ENCODE data around the gene ZC3H18.

ZC3H18 gene

DNA sequence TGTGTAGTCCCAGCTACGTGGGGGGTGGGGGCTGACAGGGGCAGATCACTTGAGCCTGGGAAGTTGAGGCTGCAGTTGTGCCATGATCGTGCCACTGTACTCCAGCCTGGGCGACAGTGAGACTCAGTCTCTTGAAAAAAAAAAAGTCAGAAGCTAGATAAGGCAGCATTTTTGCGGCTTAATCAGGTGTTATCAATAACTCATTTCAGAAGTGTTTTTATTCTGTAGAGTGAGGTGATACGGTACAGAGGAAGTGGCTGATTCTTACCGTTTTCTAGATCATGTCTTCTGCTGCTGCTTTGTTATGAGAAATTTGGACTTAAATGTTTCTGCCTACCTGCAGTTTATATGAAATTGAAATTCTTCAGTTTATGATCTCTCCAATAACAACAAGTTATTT, 18.6 kb downstream of the ZC3H18 start:
- no peaks in the 10 kb centered on the region for H4K20me1 ChIP-seq (ENCODE audit: insufficient read depth)
- no peak overlapping the region for H2AFZ ChIP-seq (ENCODE audit: low read depth)
- H3K4me3 ChIP-seq (IDR thresholded peaks at IDR 0.05; ENCODE audit: insufficient read depth, low read depth, low read length): no peak overlapping the region
- no peaks in the 10 kb centered on the region for H3K4me1 ChIP-seq (ENCODE audit: low read depth, poor library complexity, severe bottlenecking)
- H3K9ac ChIP-seq: no peak overlapping the region
- H3K27ac ChIP-seq: no peak overlapping the region
- H3K27me3 ChIP-seq (ENCODE audit: insufficient read depth, low read depth): no peaks in the 10 kb centered on the region
- no peak overlapping the region for H3K4me2 ChIP-seq
- no peak for TF ChIP-seq CTCF (conservative IDR thresholded peaks at IDR 0.05; ENCODE audit: low read depth, low read length)
- no peaks in the 10 kb centered on the region; the same call in 1 of the 2 replicates for H3K36me3 ChIP-seq (ENCODE audit: insufficient read depth)
- H3K79me2 ChIP-seq (ENCODE audit: insufficient read depth, low read depth): peaks cover 31% of the 10 kb centered on the region; the same call in 1 of the 2 replicates

DNA sequence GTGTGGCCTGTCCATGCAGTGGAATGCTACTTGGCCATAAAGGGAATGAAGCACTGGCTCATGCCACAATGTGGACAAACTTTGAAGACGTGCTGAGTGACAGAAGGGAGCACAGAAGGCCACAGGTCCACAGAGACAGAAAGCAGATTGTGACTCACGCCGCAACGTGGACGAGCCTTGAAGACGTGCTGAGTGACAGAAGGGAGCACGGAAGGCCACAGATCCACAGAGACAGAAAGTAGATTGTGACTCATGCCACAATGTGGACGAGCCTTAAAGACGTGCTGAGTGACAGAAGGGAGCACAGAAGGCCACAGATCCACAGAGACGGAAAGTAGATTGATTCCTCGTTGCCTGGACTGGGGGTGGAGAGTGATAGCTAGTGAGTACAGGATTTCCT, 19.2 kb downstream of the ZC3H18 start:
- Histone ChIP-seq H3K4me2 (no peak overlapping the region), H3K27ac (no peak overlapping the region), H3K36me3 (ENCODE audit: insufficient read depth) (no peaks in the 10 kb centered on the region; the same call in 1 of the 2 replicates), H3K4me1 (ENCODE audit: low read depth, poor library complexity, severe bottlenecking) (no peaks in the 10 kb centered on the region), H3K4me3 (IDR thresholded peaks at IDR 0.05; ENCODE audit: insufficient read depth, low read depth, low read length) (no peak overlapping the region), H2AFZ (ENCODE audit: low read depth) (no peak overlapping the region), H4K20me1 (ENCODE audit: insufficient read depth) (no peaks in the 10 kb centered on the region), H3K79me2 (ENCODE audit: insufficient read depth, low read depth) (peaks cover 27% of the 10 kb centered on the region; the same call in 1 of the 2 replicates), H3K27me3 (ENCODE audit: insufficient read depth, low read depth) (no peaks in the 10 kb centered on the region), H3K9ac (no peak overlapping the region)
- no peak for TF ChIP-seq CTCF (conservative IDR thresholded peaks at IDR 0.05; ENCODE audit: low read depth, low read length)

- no peak overlapping the region for H3K4me2 ChIP-seq
- H3K27ac ChIP-seq: no peak overlapping the region
- TF ChIP-seq CTCF (conservative IDR thresholded peaks at IDR 0.05; ENCODE audit: low read depth, low read length): no peak
These were observed 21.4 kb downstream of the ZC3H18 start for GRCh38 chr16:88591577-88592021.

DNA sequence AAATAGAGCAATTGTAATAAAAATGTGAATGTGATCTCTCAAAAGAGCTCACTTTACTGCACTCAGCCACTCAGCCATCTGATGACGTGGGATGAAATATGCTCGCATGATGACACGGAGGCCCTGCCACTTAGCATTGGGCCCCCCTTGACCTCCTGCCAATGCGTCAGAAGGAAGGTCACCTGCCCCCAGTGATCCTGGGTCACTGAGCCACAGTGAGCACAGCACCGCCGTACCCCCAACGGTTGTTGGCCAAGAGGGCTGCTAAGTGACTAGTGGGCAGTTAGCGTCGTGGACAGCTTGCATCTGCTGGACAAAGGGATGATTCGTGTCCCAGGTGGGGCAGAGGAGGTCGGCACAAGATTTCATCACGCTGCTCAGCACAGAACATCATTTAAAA, 22.9 kb downstream of the ZC3H18 start:
- Histone ChIP-seq H3K27ac (no peak overlapping the region), H3K4me3 (IDR thresholded peaks at IDR 0.05; ENCODE audit: insufficient read depth, low read depth, low read length) (no peak overlapping the region), H3K4me2 (no peak overlapping the region), H3K9ac (no peak overlapping the region), H3K36me3 (ENCODE audit: insufficient read depth) (no peaks in the 10 kb centered on the region; the same call in 1 of the 2 replicates), H2AFZ (ENCODE audit: low read depth) (no peak overlapping the region), H4K20me1 (ENCODE audit: insufficient read depth) (no peaks in the 10 kb centered on the region), H3K4me1 (ENCODE audit: low read depth, poor library complexity, severe bottlenecking) (peaks cover 28% of the 10 kb centered on the region), H3K79me2 (ENCODE audit: insufficient read depth, low read depth) (peaks cover 25% of the 10 kb centered on the region; the same call in 1 of the 2 replicates), H3K27me3 (ENCODE audit: insufficient read depth, low read depth) (no peaks in the 10 kb centered on the region)
- no peak for TF ChIP-seq CTCF (conservative IDR thresholded peaks at IDR 0.05; ENCODE audit: low read depth, low read length)

More at GRCh38 chr16:88591577-88592021, 21.4 kb downstream of the ZC3H18 start:
- Histone ChIP-seq H2AFZ (ENCODE audit: low read depth) (no peak overlapping the region), H3K27me3 (ENCODE audit: insufficient read depth, low read depth) (no peaks in the 10 kb centered on the region), H3K4me3 (IDR thresholded peaks at IDR 0.05; ENCODE audit: insufficient read depth, low read depth, low read length) (no peak overlapping the region), H4K20me1 (ENCODE audit: insufficient read depth) (no peaks in the 10 kb centered on the region), H3K4me1 (ENCODE audit: low read depth, poor library complexity, severe bottlenecking) (peaks cover 14% of the 10 kb centered on the region), H3K36me3 (ENCODE audit: insufficient read depth) (no peaks in the 10 kb centered on the region; the same call in 1 of the 2 replicates), H3K9ac (no peak overlapping the region), H3K79me2 (ENCODE audit: insufficient read depth, low read depth) (peaks cover 23% of the 10 kb centered on the region; the same call in 1 of the 2 replicates)

Data from KMS-11 (cell line).